ENCODE measurements around the gene DTL. TPM values are rescaled to one million over a fixed set of nuclear protein-coding genes. Genes with fewer than 3 reads are reported as not detected.

DTL gene
- total and polyA plus RNA-seq, 3 experiments from 2014 or later: 0.23 to 86.9 (median 85.0) TPM

DNA sequence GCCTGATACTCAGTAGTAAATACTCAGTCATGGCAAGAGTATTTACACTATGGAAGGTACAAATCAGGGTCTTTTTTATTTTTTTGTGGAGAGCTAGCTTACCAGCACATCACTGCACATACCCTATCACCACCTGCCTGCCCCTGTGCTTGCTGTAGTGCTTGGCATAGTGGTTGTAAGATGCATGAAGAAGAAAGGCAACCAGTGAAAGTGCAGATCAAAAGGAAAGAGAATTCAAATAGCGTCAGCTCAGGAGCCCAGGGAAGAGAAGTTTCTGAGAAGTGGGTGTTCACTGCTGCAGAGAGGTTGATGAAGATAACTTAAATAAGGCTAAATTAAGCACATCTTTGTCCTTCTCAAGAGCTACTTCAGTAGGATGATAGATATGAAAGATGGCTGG is 76.0 kb downstream of the DTL start:
- Histone ChIP-seq H3K9me3 (ENCODE audit: low read length) (no peaks in the 10 kb centered on the region), H3K27me3 (ENCODE audit: insufficient read depth, low read length, poor library complexity, severe bottlenecking) (no peaks in the 10 kb centered on the region), H3K27ac (ENCODE audit: low read depth, low read length) (no peak overlapping the region), H3K4me3 (ENCODE audit: low read length) (no peak overlapping the region), H3K36me3 (ENCODE audit: insufficient read depth, low read length) (no peaks in the 10 kb centered on the region), H3K4me1 (ENCODE audit: insufficient read depth, low read length) (no peaks in the 10 kb centered on the region)
- POLR2A ChIA-PET: interaction anchor here (0.6 kb wide), 1 partner anchor 56 kb away, joined by 8 read pairs; no protein-coding TSS in a partner anchor
- peaks cover 2 to 10% (median 6%) of the 10 kb centered on the region in 3 donors for H3K4me1 Mint-ChIP-seq
- no peaks in the 10 kb centered on the region for H3K9me3 Mint-ChIP-seq
- H3K27ac Mint-ChIP-seq: no peak overlapping the region
- H3K4me3 Mint-ChIP-seq: no peak overlapping the region
- H3K36me3 Mint-ChIP-seq: no peaks in the 10 kb centered on the region
- no peak for DNase-seq
- CTCF ChIA-PET: no interaction called here
- no peaks in the 10 kb centered on the region for H3K27me3 Mint-ChIP-seq

DNA sequence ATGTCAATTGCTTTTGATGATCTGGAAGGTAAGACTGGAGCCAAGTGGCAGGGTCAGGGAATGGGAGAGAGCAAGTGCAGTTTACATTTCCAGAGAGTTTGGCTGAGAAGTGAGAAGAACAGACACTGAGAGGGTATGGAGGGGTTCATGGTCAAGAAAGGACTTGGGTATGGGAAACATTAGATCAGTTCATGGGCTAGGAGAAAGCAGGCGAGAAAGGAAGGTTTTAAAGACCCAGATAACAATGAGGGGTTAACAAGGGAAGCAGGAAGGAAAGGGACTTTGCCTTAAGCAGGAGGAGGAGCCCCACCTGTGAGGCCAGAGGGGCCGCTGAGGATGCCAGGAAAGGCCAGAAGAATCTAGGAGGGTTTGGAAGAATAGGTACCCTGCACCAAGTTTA is 78.2 kb downstream of the DTL start:
- CTCF ChIA-PET: no interaction called here
- Mint-ChIP-seq H3K36me3 (no peaks in the 10 kb centered on the region), H3K9me3 (no peaks in the 10 kb centered on the region), H3K27ac (no peak overlapping the region), H3K4me1 (peaks cover 3 to 5% (median 3%) of the 10 kb centered on the region in 3 donors), H3K27me3 (no peaks in the 10 kb centered on the region), H3K4me3 (no peak overlapping the region)
- Histone ChIP-seq H3K4me1 (ENCODE audit: insufficient read depth, low read length) (no peaks in the 10 kb centered on the region), H3K9me3 (ENCODE audit: low read length) (no peaks in the 10 kb centered on the region), H3K36me3 (ENCODE audit: insufficient read depth, low read length) (no peaks in the 10 kb centered on the region), H3K27ac (ENCODE audit: low read depth, low read length) (no peak overlapping the region), H3K27me3 (ENCODE audit: insufficient read depth, low read length, poor library complexity, severe bottlenecking) (no peaks in the 10 kb centered on the region), H3K4me3 (ENCODE audit: low read length) (no peak overlapping the region)
- DNase-seq: no peak
- POLR2A ChIA-PET: no interaction called here

DNA sequence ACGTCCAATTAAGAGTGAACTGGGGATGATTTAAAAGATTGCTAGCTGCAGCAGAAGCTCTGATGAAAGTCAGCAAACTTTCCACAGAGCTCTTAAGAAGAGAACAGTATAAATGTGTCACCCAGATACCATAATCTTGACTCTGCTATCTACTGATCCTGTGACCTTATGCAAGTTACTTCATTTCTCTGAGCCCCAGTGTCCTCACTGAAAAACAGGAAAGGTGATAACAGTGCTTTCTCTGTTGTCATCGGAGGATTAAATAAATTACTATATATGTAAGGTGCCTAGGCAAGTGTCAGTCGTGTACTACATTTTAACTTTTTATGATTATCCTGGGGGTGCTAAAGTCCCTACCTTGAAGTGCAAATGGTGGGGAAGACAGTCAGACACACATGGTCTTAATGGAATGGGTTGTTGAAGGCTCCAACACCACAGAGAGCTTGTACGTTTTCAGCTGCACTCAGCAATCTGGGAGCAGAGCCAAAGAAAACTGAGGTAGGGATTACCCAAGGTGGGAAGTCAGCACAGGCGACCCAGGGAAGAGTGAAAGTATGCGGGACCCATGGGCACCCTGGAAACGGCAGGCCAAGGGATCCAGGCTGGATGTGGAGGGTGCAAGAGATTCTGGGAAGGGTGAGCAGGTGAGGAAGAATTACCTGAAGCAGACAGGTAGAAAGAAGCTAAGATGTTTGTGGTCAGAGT is 82.8 kb downstream of the DTL start:
- H3K9me3 ChIP-seq (ENCODE audit: low read length): no peaks in the 10 kb centered on the region
- Mint-ChIP-seq H3K27me3 (no peaks in the 10 kb centered on the region), H3K4me1 (peaks cover 7 to 14% (median 9%) of the 10 kb centered on the region in 3 donors), H3K27ac (peak overlapping the region in 1 of 8 donors; percentile 59), H3K9me3 (no peaks in the 10 kb centered on the region), H3K36me3 (no peaks in the 10 kb centered on the region), H3K4me3 (no peak overlapping the region)
- H3K36me3 ChIP-seq (ENCODE audit: insufficient read depth, low read length): no peaks in the 10 kb centered on the region
- H3K27ac ChIP-seq (ENCODE audit: low read depth, low read length): no peak overlapping the region
- DNase-seq: no peak
- H3K4me3 ChIP-seq (ENCODE audit: low read length): no peak overlapping the region
- H3K4me1 ChIP-seq (ENCODE audit: insufficient read depth, low read length): no peaks in the 10 kb centered on the region
- ChIA-PET POLR2A (no interaction called here), CTCF (no interaction called here)
- no peaks in the 10 kb centered on the region for H3K27me3 ChIP-seq (ENCODE audit: insufficient read depth, low read length, poor library complexity, severe bottlenecking)

DNA sequence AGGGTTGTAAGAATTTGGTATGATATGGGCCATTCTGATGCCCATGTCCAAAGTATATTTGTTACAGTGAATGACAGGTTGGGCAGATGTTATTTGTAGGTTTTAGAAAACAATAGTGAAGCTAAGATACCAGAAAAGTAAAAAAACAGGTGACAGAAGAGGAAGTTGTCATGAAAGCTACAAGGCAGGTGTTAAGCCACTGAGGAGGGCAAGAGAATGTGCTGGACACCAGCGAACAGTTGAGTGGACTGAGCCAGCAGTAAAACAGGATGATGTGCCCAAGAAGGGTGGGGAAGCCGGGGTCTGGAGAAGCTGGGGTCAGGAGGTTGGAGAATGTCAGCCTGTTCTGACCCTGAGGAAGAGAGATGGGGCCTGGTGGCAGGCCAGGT is 83.3 kb downstream of the DTL start:
- H3K36me3 ChIP-seq (ENCODE audit: insufficient read depth, low read length): no peaks in the 10 kb centered on the region
- Mint-ChIP-seq H3K27ac (peak overlapping the region in 4 of 8 donors; percentile 2 to 59 (median 24)), H3K36me3 (no peaks in the 10 kb centered on the region), H3K4me1 (peaks cover 7 to 14% (median 9%) of the 10 kb centered on the region in 3 donors), H3K4me3 (no peak overlapping the region), H3K9me3 (no peaks in the 10 kb centered on the region), H3K27me3 (no peaks in the 10 kb centered on the region)
- no peaks in the 10 kb centered on the region for H3K4me1 ChIP-seq (ENCODE audit: insufficient read depth, low read length)
- ChIA-PET CTCF (no interaction called here), POLR2A (no interaction called here)
- no peaks in the 10 kb centered on the region for H3K27me3 ChIP-seq (ENCODE audit: insufficient read depth, low read length, poor library complexity, severe bottlenecking)
- no peak for DNase-seq
- no peaks in the 10 kb centered on the region for H3K9me3 ChIP-seq (ENCODE audit: low read length)
- H3K27ac ChIP-seq (ENCODE audit: low read depth, low read length): no peak overlapping the region
- no peak overlapping the region for H3K4me3 ChIP-seq (ENCODE audit: low read length)

DNA sequence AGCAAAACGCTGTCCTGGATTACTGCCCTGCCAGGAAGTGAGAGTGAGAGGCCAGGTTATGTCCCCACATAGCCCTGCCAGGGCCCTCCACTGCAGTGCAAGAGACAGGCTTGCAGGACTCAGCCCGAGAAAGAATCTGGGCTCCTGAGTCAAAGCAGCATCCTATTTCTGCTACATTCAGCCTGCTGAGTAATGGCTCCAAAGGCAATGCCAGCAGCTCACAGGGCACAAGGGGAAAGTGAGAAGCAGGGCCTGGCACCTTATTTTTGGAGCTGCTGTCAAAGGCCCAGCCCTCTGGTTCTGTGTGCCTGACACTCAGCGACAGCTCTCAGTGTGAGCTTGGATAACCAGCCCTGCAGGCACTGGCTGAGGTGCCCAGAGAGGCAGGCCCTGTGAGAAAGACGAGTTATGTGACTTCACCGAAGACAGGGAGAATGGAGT is 83.9 kb downstream of the DTL start:
- no peak overlapping the region for H3K27ac Mint-ChIP-seq

DNA sequence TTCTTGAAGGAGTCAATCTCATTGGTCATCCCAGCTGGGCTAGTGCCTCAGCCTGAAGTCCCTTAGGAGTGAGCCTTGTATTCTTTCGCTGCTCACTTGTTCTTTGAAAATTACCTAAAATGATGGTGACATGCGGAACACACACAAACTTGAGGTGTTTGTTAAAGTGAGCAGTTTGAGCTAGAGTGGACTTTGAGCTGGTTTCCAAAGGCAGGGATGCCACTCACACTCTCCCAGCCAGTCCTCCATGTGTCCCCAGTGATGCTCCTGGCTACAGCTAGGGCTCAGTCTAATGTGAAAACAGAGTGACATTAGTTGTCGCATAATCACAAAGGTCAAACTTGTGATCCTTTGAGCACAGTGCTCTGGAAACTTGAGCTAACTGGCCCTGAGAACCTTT is 84.3 kb downstream of the DTL start:
- no peak overlapping the region for H3K4me3 ChIP-seq (ENCODE audit: low read length)
- H3K4me1 Mint-ChIP-seq: peaks cover 8 to 16% (median 9%) of the 10 kb centered on the region in 3 donors
- ChIA-PET POLR2A (no interaction called here), CTCF (no interaction called here)
- no peaks in the 10 kb centered on the region for H3K27me3 Mint-ChIP-seq
- no peak overlapping the region for H3K27ac ChIP-seq (ENCODE audit: low read depth, low read length)
- H3K4me3 Mint-ChIP-seq: no peak overlapping the region
- H3K36me3 Mint-ChIP-seq: no peaks in the 10 kb centered on the region
- no peaks in the 10 kb centered on the region for H3K36me3 ChIP-seq (ENCODE audit: insufficient read depth, low read length)
- peaks cover under 1% of the 10 kb centered on the region for H3K4me1 ChIP-seq (ENCODE audit: insufficient read depth, low read length)
- H3K9me3 Mint-ChIP-seq: no peaks in the 10 kb centered on the region
- H3K27ac Mint-ChIP-seq: no peak overlapping the region
- no peaks in the 10 kb centered on the region for H3K27me3 ChIP-seq (ENCODE audit: insufficient read depth, low read length, poor library complexity, severe bottlenecking)
- DNase-seq: no peak
- no peaks in the 10 kb centered on the region for H3K9me3 ChIP-seq (ENCODE audit: low read length)

More for the DNA sequence above, 83.9 kb downstream of the DTL start:
- Histone ChIP-seq H3K27me3 (ENCODE audit: insufficient read depth, low read length, poor library complexity, severe bottlenecking) (no peaks in the 10 kb centered on the region), H3K9me3 (ENCODE audit: low read length) (no peaks in the 10 kb centered on the region), H3K27ac (ENCODE audit: low read depth, low read length) (no peak overlapping the region), H3K36me3 (ENCODE audit: insufficient read depth, low read length) (no peaks in the 10 kb centered on the region), H3K4me3 (ENCODE audit: low read length) (no peak overlapping the region), H3K4me1 (ENCODE audit: insufficient read depth, low read length) (no peaks in the 10 kb centered on the region)
- ChIA-PET CTCF (no interaction called here), POLR2A (no interaction called here)
- Mint-ChIP-seq H3K4me3 (no peak overlapping the region), H3K27me3 (no peaks in the 10 kb centered on the region), H3K4me1 (peaks cover 7 to 14% (median 9%) of the 10 kb centered on the region in 3 donors), H3K9me3 (no peaks in the 10 kb centered on the region), H3K36me3 (no peaks in the 10 kb centered on the region)
- DNase-seq: no peak

DNA sequence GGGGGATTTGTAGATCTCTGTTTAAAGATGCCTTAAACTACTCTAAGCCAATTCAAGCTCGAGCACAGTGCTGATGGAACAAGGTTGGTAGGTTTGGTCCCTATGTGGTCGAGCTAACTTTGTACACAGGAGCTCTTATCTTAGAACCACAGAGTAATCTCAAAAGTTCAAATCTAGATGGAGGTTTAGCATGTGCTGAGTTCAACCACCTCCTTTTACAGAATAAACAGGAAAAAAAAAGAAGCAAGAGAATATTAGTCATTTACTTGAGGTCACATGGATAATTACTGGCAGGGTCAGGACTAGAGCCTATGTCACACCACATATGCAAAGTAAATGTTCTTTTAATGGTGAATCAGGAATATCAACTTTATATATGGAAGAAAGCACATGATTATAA is 86.2 kb downstream of the DTL start:
- POLR2A ChIA-PET: no interaction called here
- Mint-ChIP-seq H3K27ac (no peak overlapping the region), H3K4me3 (no peak overlapping the region), H3K36me3 (no peaks in the 10 kb centered on the region), H3K27me3 (no peaks in the 10 kb centered on the region), H3K9me3 (no peaks in the 10 kb centered on the region), H3K4me1 (peaks cover 14 to 21% (median 15%) of the 10 kb centered on the region in 3 donors)
- no peaks in the 10 kb centered on the region for H3K9me3 ChIP-seq (ENCODE audit: low read length)
- no peaks in the 10 kb centered on the region for H3K36me3 ChIP-seq (ENCODE audit: insufficient read depth, low read length)
- H3K4me3 ChIP-seq (ENCODE audit: low read length): no peak overlapping the region
- H3K4me1 ChIP-seq (ENCODE audit: insufficient read depth, low read length): peaks cover 8% of the 10 kb centered on the region
- no peak for DNase-seq
- CTCF ChIA-PET: no interaction called here
- no peaks in the 10 kb centered on the region for H3K27me3 ChIP-seq (ENCODE audit: insufficient read depth, low read length, poor library complexity, severe bottlenecking)
- H3K27ac ChIP-seq (ENCODE audit: low read depth, low read length): no peak overlapping the region

DNA sequence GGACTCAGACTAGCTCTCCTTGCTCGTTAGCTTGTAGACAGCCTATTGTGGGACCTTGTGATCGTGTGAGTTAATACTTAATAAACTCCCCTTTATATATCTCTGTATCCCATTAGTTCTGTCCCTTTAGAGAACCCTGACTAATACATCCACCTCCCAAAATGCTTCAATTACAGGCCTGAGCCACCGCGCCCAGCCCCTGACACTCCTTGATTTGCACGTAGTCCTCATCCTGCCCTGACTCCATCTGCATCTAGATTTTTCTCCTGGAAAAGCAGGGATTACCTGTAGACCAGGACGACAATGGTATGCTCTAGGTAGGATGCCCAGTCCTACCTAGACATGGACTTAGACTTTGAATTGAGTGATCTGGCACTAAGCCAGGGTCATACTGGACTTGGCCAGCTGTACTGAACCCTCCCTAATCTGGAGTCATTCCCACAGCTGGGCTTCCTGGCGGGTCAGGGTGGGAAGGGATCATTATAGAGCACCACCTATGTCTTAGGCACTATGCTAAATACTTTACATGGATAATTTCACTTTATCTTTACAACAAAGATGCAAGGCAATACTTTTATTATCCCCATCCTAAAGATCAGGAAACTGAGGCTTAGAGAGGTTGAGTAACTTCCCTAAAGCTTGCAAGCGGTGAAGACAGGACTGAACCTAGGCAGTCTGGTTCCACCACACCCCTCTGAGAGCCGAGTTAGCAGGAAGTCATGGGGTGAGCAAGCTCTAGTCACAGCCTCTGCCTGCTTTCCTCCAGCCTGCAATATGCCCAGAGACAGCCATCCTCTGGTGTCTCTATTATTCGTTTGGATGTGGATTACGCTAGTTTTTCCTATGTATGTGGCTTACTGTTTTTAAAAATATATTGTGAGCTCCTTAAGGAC is 89.4 kb downstream of the DTL start:
- H3K27ac ChIP-seq (ENCODE audit: low read depth, low read length): no peak overlapping the region
- ChIA-PET CTCF (no interaction called here), POLR2A (no interaction called here)
- Mint-ChIP-seq H3K4me3 (no peak overlapping the region), H3K36me3 (no peaks in the 10 kb centered on the region), H3K27ac (peak overlapping the region in 1 of 8 donors; percentile 27), H3K27me3 (no peaks in the 10 kb centered on the region), H3K9me3 (no peaks in the 10 kb centered on the region), H3K4me1 (peaks cover 7 to 12% (median 8%) of the 10 kb centered on the region in 3 donors)
- H3K27me3 ChIP-seq (ENCODE audit: insufficient read depth, low read length, poor library complexity, severe bottlenecking): no peaks in the 10 kb centered on the region
- H3K36me3 ChIP-seq (ENCODE audit: insufficient read depth, low read length): no peaks in the 10 kb centered on the region
- peaks cover 8% of the 10 kb centered on the region for H3K4me1 ChIP-seq (ENCODE audit: insufficient read depth, low read length)
- no peak for DNase-seq
- H3K4me3 ChIP-seq (ENCODE audit: low read length): no peak overlapping the region
- no peaks in the 10 kb centered on the region for H3K9me3 ChIP-seq (ENCODE audit: low read length)
